Ovary (tissue), 3 donors: Measurements from ENCODE around the gene ALAD.
A peak's percentile ranks its signal among the peaks of the same experiment; 100 is the strongest.

Source experiments
- EP300 ChIP-seq: sonication (generic); formaldehyde crosslinking; IDR thresholded peaks from one replicate; pipeline ENCODE4 v1.6.1; 2017; ENCODE audit warnings: antibody characterized with exemption
- TF ChIP-seq, protein P1 (sequence below), 3 donors: fragments of 450-650 bp in 2 of 3; fragments of 200-600 bp in 1 of 3; IDR thresholded peaks; one replicate each; pipeline versions ENCODE4 v1.5.1 to v1.8.0; 2016 to 2022; ENCODE audit warnings: antibody characterized with exemption in 3 of 3, mild to moderate bottlenecking in 1 of 3
- donor health status: DM: no; HTN: no; CAD: no.

DNA sequence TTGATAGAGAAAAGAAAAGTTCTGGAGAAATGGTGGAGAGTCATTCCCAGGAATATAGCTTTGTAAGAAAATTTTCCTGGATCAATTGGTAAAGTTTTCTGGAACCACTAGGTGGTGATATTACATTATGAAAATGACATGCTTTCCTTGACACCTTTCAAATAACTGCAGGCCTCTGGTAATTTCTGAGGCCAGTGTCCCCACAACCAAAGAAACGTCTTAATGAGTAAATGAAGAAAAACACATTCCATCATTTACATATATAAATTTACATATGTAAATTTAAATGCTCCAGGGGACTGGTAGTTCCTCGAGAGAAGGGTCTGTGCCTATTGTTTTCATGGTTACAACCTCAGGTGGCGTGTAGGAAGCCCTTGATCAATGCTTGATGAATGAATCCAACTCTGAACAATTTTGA is 45.2 kb upstream of the ALAD start:
- TF ChIP-seq, protein P1, sequence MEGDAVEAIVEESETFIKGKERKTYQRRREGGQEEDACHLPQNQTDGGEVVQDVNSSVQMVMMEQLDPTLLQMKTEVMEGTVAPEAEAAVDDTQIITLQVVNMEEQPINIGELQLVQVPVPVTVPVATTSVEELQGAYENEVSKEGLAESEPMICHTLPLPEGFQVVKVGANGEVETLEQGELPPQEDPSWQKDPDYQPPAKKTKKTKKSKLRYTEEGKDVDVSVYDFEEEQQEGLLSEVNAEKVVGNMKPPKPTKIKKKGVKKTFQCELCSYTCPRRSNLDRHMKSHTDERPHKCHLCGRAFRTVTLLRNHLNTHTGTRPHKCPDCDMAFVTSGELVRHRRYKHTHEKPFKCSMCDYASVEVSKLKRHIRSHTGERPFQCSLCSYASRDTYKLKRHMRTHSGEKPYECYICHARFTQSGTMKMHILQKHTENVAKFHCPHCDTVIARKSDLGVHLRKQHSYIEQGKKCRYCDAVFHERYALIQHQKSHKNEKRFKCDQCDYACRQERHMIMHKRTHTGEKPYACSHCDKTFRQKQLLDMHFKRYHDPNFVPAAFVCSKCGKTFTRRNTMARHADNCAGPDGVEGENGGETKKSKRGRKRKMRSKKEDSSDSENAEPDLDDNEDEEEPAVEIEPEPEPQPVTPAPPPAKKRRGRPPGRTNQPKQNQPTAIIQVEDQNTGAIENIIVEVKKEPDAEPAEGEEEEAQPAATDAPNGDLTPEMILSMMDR (IDR thresholded peaks at IDR 0.05), result peak; percentile 47 to 78 (median 63)
- no peak for TF ChIP-seq EP300
